HEK293 (cell line): ENCODE measurements around the gene STK4.

Experiments used
- BCL11B ChIP-seq: fragments of 450-650 bp; formaldehyde crosslinking; IDR thresholded peaks from 2 replicates; pipeline ENCODE4 v1.5.1; 2016; ENCODE audit warnings: low read depth, missing biosample characterization, missing genetic modification characterization
- GFI1B ChIP-seq: fragments of 450-650 bp; formaldehyde crosslinking; IDR thresholded peaks from 2 replicates; pipeline ENCODE4 v1.5.1; 2016; ENCODE audit warnings: missing biosample characterization, missing genetic modification characterization
- GLIS2 ChIP-seq: fragments of 450-650 bp; formaldehyde crosslinking; IDR thresholded peaks from 2 replicates; pipeline ENCODE4 v1.5.1; 2016; ENCODE audit warnings: missing biosample characterization, missing genetic modification characterization
- HOXC10 ChIP-seq: sonication (generic); formaldehyde crosslinking; IDR thresholded peaks from 2 replicates; pipeline ENCODE4 v1.8.1; 2023; ENCODE audit warnings: mild to moderate bottlenecking, missing genetic modification reagents
- KLF8 ChIP-seq: fragments of 450-650 bp; formaldehyde crosslinking; IDR thresholded peaks from 2 replicates; pipeline ENCODE4 v1.5.1; 2016; ENCODE audit warnings: missing biosample characterization, missing genetic modification characterization
- MZF1 ChIP-seq: fragments of 450-650 bp; formaldehyde crosslinking; IDR thresholded peaks from 2 replicates; pipeline ENCODE4 v1.5.1; 2017; ENCODE audit warnings: missing biosample characterization, missing genetic modification characterization, borderline replicate concordance
- OSR2 ChIP-seq: fragments of 450-650 bp; formaldehyde crosslinking; IDR thresholded peaks from 2 replicates; pipeline ENCODE4 v1.5.1; 2016; ENCODE audit warnings: missing biosample characterization, missing genetic modification characterization
- SP3 ChIP-seq: fragments of 450-650 bp; formaldehyde crosslinking; IDR thresholded peaks from 2 replicates; pipeline ENCODE4 v1.5.1; 2016; ENCODE audit warnings: missing biosample characterization, missing genetic modification characterization
- TRIM28 ChIP-seq: IDR thresholded peaks from 2 replicates; pipeline ENCODE4 v1.6.1; 2011; ENCODE audit warnings: low read length, control low read depth, borderline replicate concordance
- ZBTB20 ChIP-seq: fragments of 450-650 bp; formaldehyde crosslinking; IDR thresholded peaks from 2 replicates; pipeline ENCODE4 v1.5.1; 2016; ENCODE audit warnings: missing biosample characterization, missing genetic modification characterization
- ZBTB21 ChIP-seq: fragments of 450-650 bp; formaldehyde crosslinking; IDR thresholded peaks from 2 replicates; pipeline ENCODE4 v1.5.1; 2017; ENCODE audit warnings: missing biosample characterization, missing genetic modification characterization
- ZEB2 ChIP-seq: fragments of 450-650 bp; formaldehyde crosslinking; IDR thresholded peaks from 2 replicates; pipeline ENCODE4 v1.5.1; 2016; ENCODE audit warnings: missing biosample characterization, missing genetic modification characterization
- ZNF10 ChIP-seq: fragments of 450-650 bp; formaldehyde crosslinking; IDR thresholded peaks from 2 replicates; pipeline ENCODE4 v1.5.1; 2017; ENCODE audit warnings: missing biosample characterization, missing genetic modification characterization
- ZNF138 ChIP-seq: fragments of 450-650 bp; formaldehyde crosslinking; IDR thresholded peaks from 2 replicates; pipeline ENCODE4 v1.5.1; 2016; ENCODE audit warnings: missing biosample characterization, missing genetic modification characterization, borderline replicate concordance
- ZNF140 ChIP-seq: fragments of 450-650 bp; formaldehyde crosslinking; IDR thresholded peaks from 2 replicates; pipeline ENCODE4 v1.5.1; 2016; ENCODE audit warnings: missing biosample characterization, missing genetic modification characterization
- ZNF184 ChIP-seq: fragments of 450-650 bp; IDR thresholded peaks from 2 replicates; pipeline ENCODE4 v1.5.1; 2018; ENCODE audit warnings: missing biosample characterization, mild to moderate bottlenecking, missing genetic modification characterization
- ZNF211 ChIP-seq: fragments of 450-650 bp; formaldehyde crosslinking; IDR thresholded peaks from 2 replicates; pipeline ENCODE4 v1.5.1; 2016; ENCODE audit warnings: low read depth, missing biosample characterization, missing genetic modification characterization
- ZNF274 ChIP-seq, 2 experiments: fragments of 200-500 bp in 1 of 2; fragments of 450-650 bp in 1 of 2; sonication (Bioruptor generic) in 1 of 2; formaldehyde crosslinking in 1 of 2; IDR thresholded peaks; 2 replicates each; pipeline versions ENCODE4 v1.5.1 to v1.6.1; 2014 to 2016; ENCODE audit warnings: borderline replicate concordance in 1 of 2, inconsistent platforms in 1 of 2, low read length in 1 of 2, missing biosample characterization in 1 of 2, missing genetic modification characterization in 1 of 2
- ZNF324 ChIP-seq: fragments of 450-650 bp; formaldehyde crosslinking; IDR thresholded peaks from 2 replicates; pipeline ENCODE4 v1.5.1; 2016; ENCODE audit warnings: missing biosample characterization, missing genetic modification characterization
- ZNF350 ChIP-seq: fragments of 450-650 bp; formaldehyde crosslinking; IDR thresholded peaks from 2 replicates; pipeline ENCODE4 v1.5.0; 2017; ENCODE audit warnings: missing biosample characterization, mild to moderate bottlenecking, missing genetic modification characterization
- ZNF366 ChIP-seq: fragments of 450-650 bp; formaldehyde crosslinking; conservative IDR thresholded peaks from 2 replicates; pipeline ENCODE4 v1.5.1; 2016; ENCODE audit warnings: missing biosample characterization, missing genetic modification characterization
- ZNF404 ChIP-seq: fragments of 450-650 bp; formaldehyde crosslinking; IDR thresholded peaks from 2 replicates; pipeline ENCODE4 v1.5.1; 2017; ENCODE audit warnings: missing biosample characterization, missing genetic modification characterization
- ZNF433 ChIP-seq: fragments of 450-650 bp; formaldehyde crosslinking; IDR thresholded peaks from 2 replicates; pipeline ENCODE4 v1.5.1; 2016; ENCODE audit warnings: missing biosample characterization, missing genetic modification characterization, low read depth
- ZNF548 ChIP-seq: fragments of 450-650 bp; formaldehyde crosslinking; IDR thresholded peaks from 2 replicates; pipeline ENCODE4 v1.5.1; 2016; ENCODE audit warnings: missing biosample characterization, missing genetic modification characterization
- ZNF624 ChIP-seq: fragments of 450-650 bp; formaldehyde crosslinking; IDR thresholded peaks from 2 replicates; pipeline ENCODE4 v1.5.1; 2017; ENCODE audit warnings: missing biosample characterization, missing genetic modification characterization
- ZNF629 ChIP-seq: fragments of 450-650 bp; formaldehyde crosslinking; IDR thresholded peaks from 2 replicates; pipeline ENCODE4 v1.5.1; 2017; ENCODE audit warnings: missing biosample characterization, missing genetic modification characterization
- ZNF785 ChIP-seq: fragments of 450-650 bp; formaldehyde crosslinking; IDR thresholded peaks from 2 replicates; pipeline ENCODE4 v1.5.1; 2016; ENCODE audit warnings: missing biosample characterization, missing genetic modification characterization
- ZNF791 ChIP-seq: fragments of 450-650 bp; formaldehyde crosslinking; IDR thresholded peaks from 2 replicates; pipeline ENCODE4 v1.5.1; 2016; ENCODE audit warnings: missing biosample characterization, missing genetic modification characterization
- ZSCAN16 ChIP-seq: fragments of 450-650 bp; formaldehyde crosslinking; IDR thresholded peaks from 2 replicates; pipeline ENCODE4 v1.5.1; 2016; ENCODE audit warnings: missing biosample characterization, missing genetic modification characterization
- ZXDB ChIP-seq: fragments of 450-650 bp; formaldehyde crosslinking; IDR thresholded peaks from 2 replicates; pipeline ENCODE4 v1.5.1; 2016; ENCODE audit warnings: missing biosample characterization, missing genetic modification characterization
- TF ChIP-seq, protein P1 (sequence below): fragments of 450-650 bp; formaldehyde crosslinking; IDR thresholded peaks from 2 replicates; pipeline ENCODE4 v1.5.1; 2016; ENCODE audit warnings: missing biosample characterization, missing genetic modification characterization
- TF ChIP-seq, protein P2 (sequence below): fragments of 450-650 bp; formaldehyde crosslinking; IDR thresholded peaks from 2 replicates; pipeline ENCODE4 v1.5.1; 2016; ENCODE audit warnings: missing biosample characterization, missing genetic modification characterization
- TF ChIP-seq, protein P3 (sequence below): fragments of 450-650 bp; formaldehyde crosslinking; IDR thresholded peaks from 2 replicates; pipeline ENCODE4 v1.5.1; 2016; ENCODE audit warnings: missing biosample characterization, missing genetic modification characterization
- TF ChIP-seq, protein P4 (sequence below): fragments of 450-650 bp; formaldehyde crosslinking; IDR thresholded peaks from 2 replicates; pipeline ENCODE4 v1.5.1; 2016; ENCODE audit warnings: missing biosample characterization, missing genetic modification characterization

Gene STK4

DNA sequence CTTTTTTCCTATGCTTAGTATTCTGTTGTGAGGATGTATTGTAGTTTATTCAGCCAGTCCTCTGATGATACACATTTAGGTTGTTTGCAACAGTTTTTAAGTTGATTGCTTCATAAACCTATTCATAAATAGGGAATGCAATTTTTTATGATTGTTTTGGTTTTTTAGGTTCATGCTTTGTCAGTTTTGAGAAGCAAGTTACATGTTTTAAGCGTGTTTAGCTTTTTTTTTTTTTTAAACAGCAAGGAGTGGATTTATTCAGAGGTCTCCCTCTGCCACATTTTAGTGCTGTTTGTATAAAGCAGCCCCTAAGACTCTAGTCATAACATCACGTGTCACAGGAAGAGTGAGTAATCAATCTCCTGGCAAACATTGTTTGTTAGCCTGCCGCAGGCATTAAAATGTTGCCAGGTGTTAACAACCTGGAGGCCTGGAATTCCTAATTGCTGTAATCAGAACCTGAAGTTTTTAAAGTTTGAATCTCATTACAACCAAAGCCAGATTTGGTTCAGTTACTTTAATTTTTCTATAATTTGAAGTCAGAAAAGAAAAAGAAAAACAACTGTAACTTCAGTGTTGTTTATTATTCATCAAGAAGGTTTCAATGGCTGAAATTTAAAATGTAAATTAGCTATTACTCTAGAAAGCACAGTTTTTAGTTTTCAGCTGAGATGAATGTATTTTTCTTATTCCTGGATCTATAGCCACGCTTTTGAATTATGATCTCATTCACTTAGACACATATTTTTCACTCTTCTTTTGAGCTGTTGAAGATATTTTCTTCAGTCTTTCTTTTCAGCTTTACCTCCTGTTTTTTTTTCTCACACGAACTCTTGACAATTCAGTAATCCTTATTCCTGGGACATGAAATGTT lies 75.4 kb downstream of the STK4 start (continued):
- peak; percentile 45; the same call in 1 of the 2 replicates for TF ChIP-seq ZNF366 (tag by site-specific recombination)
- TF ChIP-seq ZNF324 (tag by site-specific recombination) = no peak
- TF ChIP-seq ZNF433 (tag by site-specific recombination) = no peak
- TF ChIP-seq, protein P1, sequence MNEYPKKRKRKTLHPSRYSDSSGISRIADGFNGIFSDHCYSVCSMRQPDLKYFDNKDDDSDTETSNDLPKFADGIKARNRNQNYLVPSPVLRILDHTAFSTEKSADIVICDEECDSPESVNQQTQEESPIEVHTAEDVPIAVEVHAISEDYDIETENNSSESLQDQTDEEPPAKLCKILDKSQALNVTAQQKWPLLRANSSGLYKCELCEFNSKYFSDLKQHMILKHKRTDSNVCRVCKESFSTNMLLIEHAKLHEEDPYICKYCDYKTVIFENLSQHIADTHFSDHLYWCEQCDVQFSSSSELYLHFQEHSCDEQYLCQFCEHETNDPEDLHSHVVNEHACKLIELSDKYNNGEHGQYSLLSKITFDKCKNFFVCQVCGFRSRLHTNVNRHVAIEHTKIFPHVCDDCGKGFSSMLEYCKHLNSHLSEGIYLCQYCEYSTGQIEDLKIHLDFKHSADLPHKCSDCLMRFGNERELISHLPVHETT (tag by site-specific recombination) = 0 out of 2 replicates have a peak, but pooled peaks have one; percentile 10
- TF ChIP-seq ZNF140 (tag by site-specific recombination) = no peak
- peak; percentile 49; the same call in 1 of the 2 replicates for TF ChIP-seq GFI1B (tag by site-specific recombination)
- no peak for TF ChIP-seq ZNF548 (tag by site-specific recombination)
- TF ChIP-seq ZNF10 (tag by site-specific recombination) = no peak
- TF ChIP-seq ZEB2 (tag by site-specific recombination) = peak; percentile 47; the same call in 1 of the 2 replicates
- peak; percentile 36; the same call in 1 of the 2 replicates for TF ChIP-seq OSR2 (tag by site-specific recombination)
- no peak for TF ChIP-seq MZF1 (tag by site-specific recombination)
- TF ChIP-seq, protein P2, sequence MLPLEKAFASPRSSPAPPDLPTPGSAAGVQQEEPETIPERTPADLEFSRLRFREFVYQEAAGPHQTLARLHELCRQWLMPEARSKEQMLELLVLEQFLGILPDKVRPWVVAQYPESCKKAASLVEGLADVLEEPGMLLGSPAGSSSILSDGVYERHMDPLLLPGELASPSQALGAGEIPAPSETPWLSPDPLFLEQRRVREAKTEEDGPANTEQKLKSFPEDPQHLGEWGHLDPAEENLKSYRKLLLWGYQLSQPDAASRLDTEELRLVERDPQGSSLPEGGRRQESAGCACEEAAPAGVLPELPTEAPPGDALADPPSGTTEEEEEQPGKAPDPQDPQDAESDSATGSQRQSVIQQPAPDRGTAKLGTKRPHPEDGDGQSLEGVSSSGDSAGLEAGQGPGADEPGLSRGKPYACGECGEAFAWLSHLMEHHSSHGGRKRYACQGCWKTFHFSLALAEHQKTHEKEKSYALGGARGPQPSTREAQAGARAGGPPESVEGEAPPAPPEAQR = no peak
- no peak for TF ChIP-seq ZNF138 (tag by site-specific recombination)
- no peak for TF ChIP-seq ZNF791 (tag by site-specific recombination)
- no peak for TF ChIP-seq HOXC10 (CRISPR knock-in tag)
- TF ChIP-seq ZNF629 (tag by site-specific recombination) = peak; percentile 24; the same call in 1 of the 2 replicates
- no peak for TF ChIP-seq ZNF274 (IDR thresholded peaks at IDR 0.05; ENCODE audit: low read length)
- TF ChIP-seq ZNF274 (tag by site-specific recombination; IDR thresholded peaks at IDR 0.05; ENCODE audit: borderline replicate concordance) = no peak
- TF ChIP-seq ZNF624 (tag by site-specific recombination) = no peak
- TF ChIP-seq ZNF404 (tag by site-specific recombination) = no peak
- no peak for TF ChIP-seq ZSCAN16
- TF ChIP-seq, protein P3, sequence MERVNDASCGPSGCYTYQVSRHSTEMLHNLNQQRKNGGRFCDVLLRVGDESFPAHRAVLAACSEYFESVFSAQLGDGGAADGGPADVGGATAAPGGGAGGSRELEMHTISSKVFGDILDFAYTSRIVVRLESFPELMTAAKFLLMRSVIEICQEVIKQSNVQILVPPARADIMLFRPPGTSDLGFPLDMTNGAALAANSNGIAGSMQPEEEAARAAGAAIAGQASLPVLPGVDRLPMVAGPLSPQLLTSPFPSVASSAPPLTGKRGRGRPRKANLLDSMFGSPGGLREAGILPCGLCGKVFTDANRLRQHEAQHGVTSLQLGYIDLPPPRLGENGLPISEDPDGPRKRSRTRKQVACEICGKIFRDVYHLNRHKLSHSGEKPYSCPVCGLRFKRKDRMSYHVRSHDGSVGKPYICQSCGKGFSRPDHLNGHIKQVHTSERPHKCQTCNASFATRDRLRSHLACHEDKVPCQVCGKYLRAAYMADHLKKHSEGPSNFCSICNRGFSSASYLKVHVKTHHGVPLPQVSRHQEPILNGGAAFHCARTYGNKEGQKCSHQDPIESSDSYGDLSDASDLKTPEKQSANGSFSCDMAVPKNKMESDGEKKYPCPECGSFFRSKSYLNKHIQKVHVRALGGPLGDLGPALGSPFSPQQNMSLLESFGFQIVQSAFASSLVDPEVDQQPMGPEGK (tag by site-specific recombination) = no peak
- TF ChIP-seq BCL11B = no peak
- TF ChIP-seq ZNF211 (tag by site-specific recombination) = no peak
- TF ChIP-seq ZNF785 (tag by site-specific recombination) = no peak
- TF ChIP-seq KLF8 (tag by site-specific recombination) = no peak
- TF ChIP-seq ZNF350 (tag by site-specific recombination) = no peak
- TF ChIP-seq GLIS2 (tag by site-specific recombination) = no peak
- TF ChIP-seq TRIM28 = no peak
- TF ChIP-seq ZXDB (tag by site-specific recombination) = 0 out of 2 replicates have a peak, but pooled peaks have one; percentile 30
- 0 out of 2 replicates have a peak, but pooled peaks have one; percentile 35 for TF ChIP-seq ZBTB20 (tag by site-specific recombination)
- 0 out of 2 replicates have a peak, but pooled peaks have one; percentile 34 for TF ChIP-seq ZNF184 (tag by site-specific recombination)
- TF ChIP-seq, protein P4, sequence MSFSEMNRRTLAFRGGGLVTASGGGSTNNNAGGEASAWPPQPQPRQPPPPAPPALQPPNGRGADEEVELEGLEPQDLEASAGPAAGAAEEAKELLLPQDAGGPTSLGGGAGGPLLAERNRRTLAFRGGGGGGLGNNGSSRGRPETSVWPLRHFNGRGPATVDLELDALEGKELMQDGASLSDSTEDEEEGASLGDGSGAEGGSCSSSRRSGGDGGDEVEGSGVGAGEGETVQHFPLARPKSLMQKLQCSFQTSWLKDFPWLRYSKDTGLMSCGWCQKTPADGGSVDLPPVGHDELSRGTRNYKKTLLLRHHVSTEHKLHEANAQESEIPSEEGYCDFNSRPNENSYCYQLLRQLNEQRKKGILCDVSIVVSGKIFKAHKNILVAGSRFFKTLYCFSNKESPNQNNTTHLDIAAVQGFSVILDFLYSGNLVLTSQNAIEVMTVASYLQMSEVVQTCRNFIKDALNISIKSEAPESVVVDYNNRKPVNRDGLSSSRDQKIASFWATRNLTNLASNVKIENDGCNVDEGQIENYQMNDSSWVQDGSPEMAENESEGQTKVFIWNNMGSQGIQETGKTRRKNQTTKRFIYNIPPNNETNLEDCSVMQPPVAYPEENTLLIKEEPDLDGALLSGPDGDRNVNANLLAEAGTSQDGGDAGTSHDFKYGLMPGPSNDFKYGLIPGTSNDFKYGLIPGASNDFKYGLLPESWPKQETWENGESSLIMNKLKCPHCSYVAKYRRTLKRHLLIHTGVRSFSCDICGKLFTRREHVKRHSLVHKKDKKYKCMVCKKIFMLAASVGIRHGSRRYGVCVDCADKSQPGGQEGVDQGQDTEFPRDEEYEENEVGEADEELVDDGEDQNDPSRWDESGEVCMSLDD (tag by site-specific recombination) = no peak
- no peak for TF ChIP-seq ZBTB21 (tag by site-specific recombination)
- TF ChIP-seq SP3 (tag by site-specific recombination) = no peak
